Hepatocyte (in vitro differentiated cells): ENCODE measurements around the gene FGFR1OP2. TPM values are rescaled to one million over a fixed set of nuclear protein-coding genes. Genes with fewer than 3 reads are reported as not detected.
A peak's percentile ranks its signal among the peaks of the same experiment; 100 is the strongest.

Experiments used
- DNase-seq: peaks from one replicate; pipeline ENCODE4 v3.0.0-alpha.2; 2016; ENCODE audit warnings: low spot score
- H2AFZ ChIP-seq: fragments of 200-600 bp; sonication (generic); 2 replicates; pipeline ENCODE4 v1.6.0; 2016; ENCODE audit warnings: antibody characterized with exemption, mild to moderate bottlenecking
- H3K27ac ChIP-seq: fragments of 200-600 bp; sonication (generic); 2 replicates; pipeline ENCODE4 v1.5.1; 2016; ENCODE audit warnings: mild to moderate bottlenecking
- H3K27me3 ChIP-seq: fragments of 200-600 bp; sonication (generic); 2 replicates; pipeline ENCODE4 v1.6.1; 2016
- H3K36me3 ChIP-seq: fragments of 200-600 bp; sonication (generic); replicated peaks from 2 replicates; pipeline ENCODE4 v1.5.1; 2016; ENCODE audit warnings: low read depth; ENCODE audit not compliant: insufficient read depth
- H3K4me1 ChIP-seq: fragments of 200-600 bp; sonication (generic); 2 replicates; pipeline ENCODE4 v1.5.1; 2016; ENCODE audit warnings: mild to moderate bottlenecking, moderate library complexity; ENCODE audit not compliant: insufficient read depth
- H3K4me2 ChIP-seq: fragments of 200-600 bp; sonication (generic); 2 replicates; pipeline ENCODE4 v1.6.0; 2016
- H3K4me3 ChIP-seq: fragments of 200-600 bp; sonication (generic); 2 replicates; pipeline ENCODE4 v1.5.1; 2016; ENCODE audit warnings: mild to moderate bottlenecking
- H3K79me2 ChIP-seq: fragments of 200-600 bp; sonication (generic); 2 replicates; pipeline ENCODE4 v1.6.0; 2017; ENCODE audit warnings: mild to moderate bottlenecking
- H3K9me2 ChIP-seq: fragments of 200-600 bp; sonication (generic); replicated peaks from 2 replicates; pipeline ENCODE4 v1.6.0; 2017; ENCODE audit warnings: mild to moderate bottlenecking; ENCODE audit not compliant: insufficient read depth
- H3K9me3 ChIP-seq: fragments of 200-600 bp; sonication (generic); 2 replicates; pipeline ENCODE4 v1.5.1; 2016; ENCODE audit warnings: low read depth, mild to moderate bottlenecking
- H4K20me1 ChIP-seq: fragments of 200-600 bp; sonication (generic); 2 replicates; pipeline ENCODE4 v1.6.0; 2016; ENCODE audit warnings: mild to moderate bottlenecking; ENCODE audit not compliant: insufficient read depth, poor library complexity, severe bottlenecking
- EZH2 ChIP-seq: fragments of 200-600 bp; sonication (generic); IDR thresholded peaks from 2 replicates; pipeline ENCODE4 v1.6.1; 2016; ENCODE audit warnings: antibody characterized with exemption, mild to moderate bottlenecking, borderline replicate concordance
- EZH2phosphoT487 ChIP-seq: fragments of 200-600 bp; sonication (generic); IDR thresholded peaks from one replicate; pipeline ENCODE4 v1.6.1; 2018; ENCODE audit warnings: antibody characterized with exemption, mild to moderate bottlenecking, low read depth, moderate library complexity; ENCODE audit not compliant: unreplicated experiment, severe bottlenecking
- WGBS: methylation state at CpG from one replicate; pipeline ENCODE4 v1.1.6; 2016; ENCODE audit warnings: low lambda C conversion rate; ENCODE audit errors: missing lambda C conversion rate; 5-methylcytosine and 5-hydroxymethylcytosine counted together
- polyA plus RNA-seq: library from polyadenylated mRNA; unstranded; fragments of >200 nt; fragmentation: Nextera tagmentation; extraction: Ambion mirVana; gene quantifications from 2 replicates; pipeline ENCODE4 v1.2.1, GENCODE V29; 2016
- total RNA-seq: library from RNA; depleted of rRNA; stranded (reverse); fragments of >200 nt; gene quantifications from 2 replicates; pipeline ENCODE4 v1.2.3, GENCODE V29; 2014
- TF ChIP-seq, protein P1 (sequence below): fragments of 200-600 bp; sonication (generic); IDR thresholded peaks from 2 replicates; pipeline ENCODE4 v1.5.1; 2016; ENCODE audit warnings: antibody characterized with exemption, mild to moderate bottlenecking; ENCODE audit not compliant: poor library complexity

Gene FGFR1OP2
- total and polyA plus RNA-seq, 2 experiments from 2014 or later = 24.1 to 56.4 TPM

DNA sequence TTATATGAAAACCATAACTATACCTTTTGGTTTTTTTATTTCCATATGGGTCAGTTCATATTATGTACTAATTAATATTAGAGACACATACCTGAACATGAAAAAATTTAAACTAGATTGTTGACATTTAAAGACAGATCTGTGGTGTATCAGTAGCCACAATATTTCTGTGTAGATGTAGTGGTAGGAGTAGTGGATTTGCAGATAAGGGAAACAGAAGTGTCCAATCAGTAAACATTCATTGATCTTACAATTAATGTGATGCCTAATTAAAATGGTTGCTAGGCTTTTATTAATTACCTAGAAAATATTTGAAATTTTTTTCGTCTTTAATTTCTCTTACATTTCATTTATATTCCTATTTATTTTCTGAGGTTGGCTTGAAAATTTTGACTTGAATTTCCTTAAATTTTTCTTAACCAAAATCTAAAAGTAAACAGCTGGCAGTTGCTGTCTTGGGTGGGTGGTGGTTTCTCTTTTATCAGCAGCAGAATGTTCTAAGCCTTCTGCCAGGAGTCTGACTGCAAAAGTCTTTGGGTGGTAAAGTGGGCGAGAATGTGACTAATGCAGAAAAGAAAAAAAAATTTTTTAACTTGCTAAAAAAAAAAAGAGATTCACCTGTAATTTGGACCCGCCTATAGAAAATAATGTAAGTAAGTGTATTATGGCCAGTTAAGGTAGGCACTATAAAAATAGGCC lies 2.4 kb downstream of the FGFR1OP2 start:
- H4K20me1 ChIP-seq = peaks cover 16% of the 10 kb centered on the region
- no peak for DNase-seq

DNA sequence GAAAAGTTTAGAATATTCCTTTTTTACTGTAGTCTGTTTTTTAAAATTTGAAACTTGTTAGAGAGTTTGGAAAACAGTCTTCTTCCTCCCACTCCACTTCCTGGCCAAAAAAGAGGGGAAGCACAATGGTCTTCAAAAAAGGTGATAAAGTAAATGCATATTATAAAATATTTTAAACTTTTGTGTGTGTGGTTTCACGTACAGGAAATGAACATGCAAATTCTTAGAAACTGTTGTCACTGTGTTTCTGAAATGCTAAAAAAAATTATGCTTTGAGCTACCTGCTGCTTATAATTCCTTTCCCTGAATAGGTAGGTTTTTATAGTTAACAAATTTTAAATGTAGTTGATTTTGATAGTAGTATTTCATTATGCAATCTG lies 2.9 kb downstream of the FGFR1OP2 start:
- no peaks in the 10 kb centered on the region for H3K27me3 ChIP-seq
- no peak overlapping the region for H3K27ac ChIP-seq
- H3K4me1 ChIP-seq = peaks cover 15% of the 10 kb centered on the region
- H3K9me3 ChIP-seq = no peaks in the 10 kb centered on the region
- peaks cover 16% of the 10 kb centered on the region for H4K20me1 ChIP-seq
- TF ChIP-seq, protein P1, sequence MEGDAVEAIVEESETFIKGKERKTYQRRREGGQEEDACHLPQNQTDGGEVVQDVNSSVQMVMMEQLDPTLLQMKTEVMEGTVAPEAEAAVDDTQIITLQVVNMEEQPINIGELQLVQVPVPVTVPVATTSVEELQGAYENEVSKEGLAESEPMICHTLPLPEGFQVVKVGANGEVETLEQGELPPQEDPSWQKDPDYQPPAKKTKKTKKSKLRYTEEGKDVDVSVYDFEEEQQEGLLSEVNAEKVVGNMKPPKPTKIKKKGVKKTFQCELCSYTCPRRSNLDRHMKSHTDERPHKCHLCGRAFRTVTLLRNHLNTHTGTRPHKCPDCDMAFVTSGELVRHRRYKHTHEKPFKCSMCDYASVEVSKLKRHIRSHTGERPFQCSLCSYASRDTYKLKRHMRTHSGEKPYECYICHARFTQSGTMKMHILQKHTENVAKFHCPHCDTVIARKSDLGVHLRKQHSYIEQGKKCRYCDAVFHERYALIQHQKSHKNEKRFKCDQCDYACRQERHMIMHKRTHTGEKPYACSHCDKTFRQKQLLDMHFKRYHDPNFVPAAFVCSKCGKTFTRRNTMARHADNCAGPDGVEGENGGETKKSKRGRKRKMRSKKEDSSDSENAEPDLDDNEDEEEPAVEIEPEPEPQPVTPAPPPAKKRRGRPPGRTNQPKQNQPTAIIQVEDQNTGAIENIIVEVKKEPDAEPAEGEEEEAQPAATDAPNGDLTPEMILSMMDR = no peak
- no peak for TF ChIP-seq EZH2phosphoT487
- no peak for TF ChIP-seq EZH2
- no peak overlapping the region for H2AFZ ChIP-seq
- WGBS = 87% methylated on average over 1 of the region's 1 CpG
- peak overlapping the region; percentile 89 for H3K4me2 ChIP-seq
- no peak for DNase-seq
- no peaks in the 10 kb centered on the region for H3K9me2 ChIP-seq
- no peaks in the 10 kb centered on the region for H3K36me3 ChIP-seq
- H3K79me2 ChIP-seq = peaks cover 84% of the 10 kb centered on the region
- no peak overlapping the region for H3K4me3 ChIP-seq

More for the DNA sequence above, 2.4 kb downstream of the FGFR1OP2 start:
- peak overlapping the region; percentile 89 for H3K4me2 ChIP-seq
- no peaks in the 10 kb centered on the region for H3K9me2 ChIP-seq
- no peaks in the 10 kb centered on the region for H3K36me3 ChIP-seq
- no peaks in the 10 kb centered on the region for H3K27me3 ChIP-seq
- TF ChIP-seq EZH2phosphoT487 = no peak
- no peak overlapping the region for H3K4me3 ChIP-seq
- no peak overlapping the region for H3K27ac ChIP-seq
- WGBS = 97% methylated on average over 3 of the region's 3 CpGs
- H2AFZ ChIP-seq = no peak overlapping the region
- peaks cover 20% of the 10 kb centered on the region for H3K4me1 ChIP-seq
- H3K79me2 ChIP-seq = peaks cover 84% of the 10 kb centered on the region
- no peaks in the 10 kb centered on the region for H3K9me3 ChIP-seq

DNA sequence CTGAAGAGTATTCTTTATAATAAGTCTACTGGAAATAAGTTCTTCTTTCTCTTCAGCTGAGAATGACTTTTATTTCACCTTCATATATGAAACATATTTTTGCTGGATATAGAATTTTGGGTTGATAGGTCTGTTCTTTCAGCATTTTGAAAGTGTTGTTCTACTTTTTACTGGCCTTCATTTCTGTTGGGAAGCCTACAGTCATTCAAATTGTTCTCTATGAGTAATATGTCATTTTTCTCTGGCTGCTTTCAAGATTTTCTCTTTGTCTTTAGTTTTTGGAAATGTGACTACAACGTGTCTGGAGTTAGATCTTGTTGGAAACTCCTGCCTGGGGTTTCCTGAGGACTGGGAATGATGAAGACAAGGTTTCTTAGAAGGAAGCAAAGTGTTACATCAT lies 10.0 kb downstream of the FGFR1OP2 start:
- H3K79me2 ChIP-seq = peaks cover 99% of the 10 kb centered on the region

DNA sequence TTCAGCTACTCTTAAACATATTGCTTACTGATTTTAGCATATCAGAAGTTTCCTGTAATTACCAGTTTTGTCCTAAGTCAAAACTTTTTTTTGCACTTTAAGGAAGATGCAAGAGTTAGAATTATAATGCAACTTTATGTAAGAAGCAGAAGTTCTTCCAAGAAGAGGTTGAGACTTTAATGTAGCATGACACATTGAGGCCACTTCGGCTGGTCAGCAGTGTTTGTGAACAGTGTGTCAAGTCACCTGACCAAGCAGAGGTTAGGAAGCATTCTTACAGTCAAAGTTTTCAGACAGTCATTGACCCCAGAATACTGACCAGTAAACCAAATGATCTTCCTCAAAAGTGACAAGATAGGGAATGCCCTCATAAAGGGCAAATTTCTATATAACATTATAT lies 15.2 kb downstream of the FGFR1OP2 start:
- Histone ChIP-seq H3K27ac (no peak overlapping the region), H2AFZ (no peak overlapping the region), H4K20me1 (no peaks in the 10 kb centered on the region), H3K4me3 (no peak overlapping the region), H3K79me2 (peaks cover 71% of the 10 kb centered on the region), H3K27me3 (no peaks in the 10 kb centered on the region), H3K4me1 (no peaks in the 10 kb centered on the region), H3K9me2 (no peaks in the 10 kb centered on the region), H3K9me3 (peaks cover 2% of the 10 kb centered on the region), H3K4me2 (no peak overlapping the region), H3K36me3 (no peaks in the 10 kb centered on the region)
- 82% methylated on average over 1 of the region's 1 CpG for WGBS
- no peak for TF ChIP-seq EZH2
- TF ChIP-seq EZH2phosphoT487 = no peak
- TF ChIP-seq, protein P1 = no peak
- DNase-seq = peak; percentile 8

More for the DNA sequence above, 10.0 kb downstream of the FGFR1OP2 start:
- WGBS = 100% methylated on average over 1 of the region's 1 CpG
- TF ChIP-seq EZH2 = no peak
- TF ChIP-seq EZH2phosphoT487 = no peak
- TF ChIP-seq, protein P1 = no peak
- Histone ChIP-seq H3K4me2 (no peak overlapping the region), H3K9me2 (no peaks in the 10 kb centered on the region), H3K36me3 (no peaks in the 10 kb centered on the region), H3K9me3 (peaks cover 5% of the 10 kb centered on the region), H3K27me3 (no peaks in the 10 kb centered on the region), H3K27ac (no peak overlapping the region), H4K20me1 (no peaks in the 10 kb centered on the region), H2AFZ (no peak overlapping the region), H3K4me3 (no peak overlapping the region), H3K4me1 (no peaks in the 10 kb centered on the region)
- no peak for DNase-seq
